Measurements from ENCODE around the gene PPP2R3B. TPM values are rescaled to one million over a fixed set of nuclear protein-coding genes. Genes with fewer than 3 reads are reported as not detected.
"Not testable (repeated sequence)": the region's sequence is repeated elsewhere in the genome, so short reads cannot be mapped to it uniquely, and the experiment has no call there.

PPP2R3B gene
- total RNA-seq, 1 experiment from 2014 or later, result 28.2 TPM

DNA sequence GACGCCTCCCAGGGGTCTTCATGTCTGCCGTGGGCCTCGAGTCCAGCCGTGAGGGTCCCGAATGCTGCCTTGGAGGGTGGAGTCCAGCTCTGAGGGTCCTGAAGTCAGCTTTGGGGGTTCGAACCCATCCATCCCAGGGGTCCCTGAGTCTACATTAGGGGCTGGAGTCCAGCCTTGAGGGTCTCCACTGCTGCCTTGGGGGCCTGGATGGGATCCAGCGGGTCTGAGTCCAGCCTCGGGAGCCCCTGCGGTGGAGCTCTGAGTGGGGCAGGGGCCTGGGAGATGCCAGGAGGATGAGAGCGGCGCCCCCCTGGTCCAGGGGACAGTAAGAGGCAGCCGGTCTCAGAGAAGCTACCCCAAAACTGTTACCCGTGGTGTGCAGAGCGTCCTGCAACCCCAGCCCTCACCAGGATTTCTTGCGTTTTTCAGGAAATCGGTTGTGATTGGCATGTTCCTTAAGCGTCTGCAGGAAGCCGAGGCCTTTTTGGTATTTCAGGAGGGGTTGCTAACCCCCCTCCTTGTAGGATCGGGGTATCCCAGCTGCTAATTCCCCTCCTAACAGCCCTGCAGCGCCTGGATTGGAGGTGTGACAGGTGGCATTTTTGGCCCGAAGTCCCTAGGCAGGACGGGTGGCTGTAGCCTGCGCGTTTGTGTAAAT is 66.5 kb downstream of the PPP2R3B start:
- no peak for DNase-seq (ENCODE audit: low spot score)

DNA sequence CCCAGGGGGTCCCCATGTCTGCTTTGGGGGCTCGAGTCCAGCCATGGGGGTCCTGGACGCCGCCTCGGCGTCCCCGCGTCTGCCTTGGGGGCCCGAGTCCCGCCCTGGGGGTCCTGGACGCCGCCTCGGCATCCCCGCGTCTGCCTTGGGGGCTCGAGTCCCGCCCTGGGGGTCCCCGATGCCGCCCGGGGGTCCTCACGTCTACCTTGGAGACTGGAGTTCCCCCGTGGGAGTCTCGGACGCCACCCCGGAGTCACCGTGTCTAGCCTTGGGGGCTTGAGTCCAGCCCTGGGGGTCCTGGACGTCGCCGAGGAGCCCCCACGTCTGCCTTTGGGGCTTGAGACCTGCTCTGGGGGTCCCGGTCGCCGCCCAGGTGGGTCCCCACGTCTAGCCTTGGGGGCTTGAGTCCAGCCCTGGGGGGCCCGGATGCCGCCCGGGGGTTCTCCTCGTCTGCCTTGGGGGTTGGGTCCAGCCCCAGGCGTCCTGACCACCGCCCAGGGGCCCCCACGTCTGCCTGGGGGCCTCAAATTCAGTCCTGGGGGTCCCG is 67.1 kb downstream of the PPP2R3B start:
- DNase-seq (ENCODE audit: low spot score), result no peak

DNA sequence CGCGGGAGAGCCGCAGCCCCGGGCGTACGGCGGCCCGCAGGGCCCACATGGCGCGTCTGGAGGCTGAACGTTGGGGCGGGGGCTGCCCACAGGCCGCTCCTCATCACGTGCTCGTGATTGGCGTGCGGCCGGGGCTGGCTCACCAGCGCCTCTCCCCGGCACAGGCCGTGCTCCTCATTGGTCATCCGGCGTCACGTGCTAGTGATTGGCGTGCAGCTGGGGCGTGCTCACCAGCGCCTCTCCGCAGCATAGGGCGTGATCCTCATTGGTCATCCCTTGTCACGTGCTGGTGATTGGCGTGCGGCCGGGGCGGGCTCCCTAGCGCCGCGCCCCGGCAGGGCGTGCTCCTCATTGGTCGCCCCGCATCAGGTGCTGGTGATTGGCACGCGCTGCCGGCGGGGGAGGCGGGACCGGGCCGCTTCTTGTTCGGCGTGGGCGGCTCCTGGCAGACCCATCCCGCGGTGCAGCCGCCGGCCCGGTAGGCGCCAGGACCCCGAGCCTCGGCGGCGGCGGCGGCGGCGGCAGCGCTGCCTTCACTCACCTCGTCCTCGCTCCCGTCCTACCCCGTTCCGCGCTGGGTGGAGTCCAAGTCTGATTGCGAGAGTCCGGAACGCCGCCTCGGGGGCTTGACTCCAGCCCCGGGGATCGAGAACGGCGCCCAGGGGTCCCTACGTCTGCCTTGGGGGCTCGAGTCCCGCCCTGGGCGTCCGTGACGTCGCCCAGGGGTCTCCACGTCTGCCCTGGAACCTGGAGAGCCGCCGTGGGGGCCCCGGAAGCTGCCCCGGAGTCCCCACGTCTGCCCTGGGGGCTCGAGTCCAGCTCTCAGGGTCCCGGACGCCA is 67.7 kb downstream of the PPP2R3B start, which contains the start of gene GTPBP6:
Gene GTPBP6 (minus strand): TSS at position 58 of the 840 bp plus-strand sequence. CDS start 9 bp downstream, at position 49.
- DNase-seq (ENCODE audit: low spot score), result peak; percentile 99

DNA sequence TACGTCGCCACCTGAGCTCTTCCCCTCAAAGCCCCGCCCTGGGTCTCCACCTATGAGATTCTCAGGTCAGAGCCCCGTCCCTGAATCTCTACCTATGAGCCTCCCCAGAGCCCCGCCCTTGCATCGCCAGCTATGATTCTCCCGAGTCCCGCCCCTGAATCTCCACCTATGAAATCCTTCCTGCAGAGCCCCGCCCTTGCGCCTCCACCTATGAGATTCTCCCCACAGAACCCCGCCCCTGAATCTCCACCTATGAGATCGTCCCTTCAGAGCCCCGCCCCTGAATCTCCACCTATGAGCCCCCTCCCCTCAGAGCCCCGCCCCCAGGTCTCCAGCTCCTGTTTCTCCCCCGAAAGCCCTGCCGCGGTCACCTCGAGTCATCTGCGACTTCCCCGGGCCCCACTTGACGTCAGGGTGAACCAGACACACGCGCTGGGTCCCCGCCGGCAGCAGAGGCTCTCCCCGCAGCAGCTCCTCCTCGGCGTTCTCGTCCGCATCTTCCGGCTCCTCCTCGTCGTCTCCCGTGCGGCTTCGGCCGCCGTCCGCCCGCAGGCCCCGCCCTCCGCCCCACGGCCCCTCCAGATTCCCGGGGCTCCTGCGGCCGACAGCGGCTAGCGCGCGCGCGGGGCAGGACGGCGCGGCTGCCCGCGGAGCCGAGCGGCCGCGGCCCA is 68.5 kb downstream of the PPP2R3B start:
- peak; percentile 99 for DNase-seq (ENCODE audit: low spot score)

DNA sequence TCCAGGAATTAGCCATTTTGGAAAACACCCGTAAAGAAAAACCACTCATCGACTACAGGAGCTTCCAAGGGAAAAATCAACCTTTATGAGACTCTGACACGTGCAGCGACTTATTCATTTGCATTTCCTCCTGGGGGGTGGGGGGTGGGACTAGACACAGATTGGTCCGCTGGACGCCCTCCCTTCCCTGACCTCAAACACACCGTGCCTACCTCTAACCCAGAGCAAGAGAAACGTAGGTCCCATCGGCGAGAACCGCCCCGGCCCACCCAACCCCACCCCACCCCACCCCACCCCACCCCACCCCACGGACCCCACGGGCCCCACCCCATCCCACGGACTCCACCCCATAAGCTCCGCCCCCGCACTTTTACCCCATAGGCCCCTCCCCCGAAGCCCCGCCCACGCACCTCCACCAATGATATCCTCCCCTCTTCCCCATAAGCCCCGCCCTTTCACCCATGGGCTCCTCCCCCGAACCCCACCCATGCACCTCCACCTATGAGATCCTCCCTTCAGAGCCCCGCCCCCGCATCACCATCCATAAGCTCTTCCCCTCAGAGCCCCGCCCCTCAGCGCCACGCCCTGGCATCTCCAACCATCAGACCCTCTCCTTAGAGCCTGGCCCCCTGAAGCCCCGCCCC is 69.2 kb downstream of the PPP2R3B start:
- DNase-seq (ENCODE audit: low spot score), result no peak

DNA sequence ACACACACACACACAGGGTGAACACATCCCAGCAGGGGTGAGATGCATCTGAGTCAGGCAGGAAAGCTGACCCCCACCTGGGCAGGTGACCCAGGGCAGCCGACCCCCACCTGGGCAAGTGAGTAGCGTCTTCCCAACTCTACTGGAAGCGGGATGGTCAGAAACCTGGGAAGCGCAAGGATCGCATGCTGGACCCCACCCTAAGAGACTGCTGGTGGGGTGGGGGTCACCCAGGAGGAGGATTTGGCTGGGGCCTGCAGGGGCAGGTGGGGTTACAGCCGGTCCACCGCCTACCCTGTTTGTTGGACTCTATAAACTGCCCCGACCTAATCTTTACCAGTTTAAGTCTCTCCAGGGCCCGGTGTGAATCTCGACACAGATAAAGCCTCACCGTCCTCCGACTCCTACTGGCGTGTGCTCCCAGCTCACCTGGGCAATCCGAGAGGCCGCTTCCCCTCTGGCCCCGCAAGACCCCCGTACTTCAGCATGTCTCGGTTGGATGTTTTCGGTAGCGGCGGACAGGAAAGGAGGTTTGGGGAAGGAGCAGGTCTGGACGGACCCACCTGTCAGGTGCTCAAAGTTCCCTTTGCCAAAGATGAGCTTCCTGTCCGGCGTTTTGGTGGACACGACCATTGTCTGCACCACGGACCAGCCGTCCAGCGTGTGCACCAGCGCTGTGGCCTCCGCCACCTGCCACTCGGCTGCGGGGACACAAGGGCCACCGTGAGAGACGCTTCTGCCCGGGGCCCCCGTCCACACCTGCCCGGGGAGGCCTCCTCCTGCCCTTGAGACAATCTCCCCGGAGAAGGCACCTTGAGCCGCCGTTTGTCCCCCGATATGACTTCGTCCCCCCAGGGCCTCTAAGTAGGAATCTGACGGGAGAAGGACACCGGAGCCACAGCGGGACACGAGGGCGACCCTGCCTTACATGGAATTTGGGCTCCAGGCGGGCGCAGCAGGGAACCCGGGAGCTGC is 70.1 kb downstream of the PPP2R3B start:
- no peak for DNase-seq (ENCODE audit: low spot score)

DNA sequence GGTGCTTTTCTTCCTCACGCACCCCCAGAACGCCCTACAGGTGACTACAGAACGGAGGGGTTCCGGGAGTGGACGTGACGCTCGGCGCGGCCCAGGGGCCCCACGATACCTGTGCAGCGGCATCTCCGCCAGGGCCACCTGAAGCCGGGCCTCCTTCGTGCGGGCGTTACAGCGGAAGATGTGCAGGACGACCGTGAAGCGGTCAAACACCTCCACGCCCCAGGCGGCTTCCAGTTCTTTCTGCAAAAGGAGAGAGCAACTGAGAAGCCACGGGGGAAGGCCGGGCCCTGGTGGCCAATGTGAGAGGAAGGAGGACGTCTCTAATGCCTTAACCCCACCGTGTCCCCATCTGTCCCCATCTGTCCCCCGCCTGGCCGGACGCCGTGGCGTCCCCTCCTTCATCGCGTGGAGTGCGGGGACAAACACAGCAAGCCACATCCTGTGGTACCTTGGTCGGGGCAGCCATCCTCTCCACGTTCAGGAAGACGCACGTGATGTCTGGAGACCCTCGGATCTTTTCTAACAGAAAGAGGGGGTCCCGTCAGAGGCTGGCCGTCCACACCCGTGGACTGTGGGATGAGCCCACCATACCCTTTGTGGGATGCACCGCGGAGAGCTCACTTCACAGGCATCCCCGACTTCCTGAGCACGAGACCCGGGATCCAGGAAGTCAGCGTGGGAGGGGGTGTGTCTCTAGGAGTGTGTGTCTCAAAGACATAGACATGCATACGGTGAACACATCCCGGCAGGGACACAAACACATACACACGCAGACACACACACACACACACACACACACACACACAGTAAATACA is 71.7 kb downstream of the PPP2R3B start:
- DNase-seq (ENCODE audit: low spot score), result no peak

DNA sequence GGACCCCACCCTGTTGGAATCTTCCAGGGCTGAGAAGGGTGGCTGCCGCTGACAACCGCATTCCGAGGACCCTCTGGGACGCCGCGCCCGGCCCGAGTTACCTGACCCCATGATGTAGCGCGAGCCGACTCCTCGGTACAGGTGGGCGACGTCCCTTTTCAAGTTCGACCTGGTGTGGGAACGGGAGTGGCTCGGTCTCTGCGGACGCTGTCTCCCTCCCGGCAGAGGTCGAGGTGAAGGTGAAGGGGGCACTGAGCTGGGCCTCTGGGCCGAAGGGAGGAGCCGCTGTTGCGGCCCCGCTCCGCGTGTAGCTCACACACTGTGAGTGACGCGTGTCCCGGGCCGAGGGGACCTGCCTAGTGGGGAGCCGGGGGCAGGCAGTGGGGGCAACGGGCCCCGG is 72.7 kb downstream of the PPP2R3B start:
- DNase-seq (ENCODE audit: low spot score), result no peak

DNA sequence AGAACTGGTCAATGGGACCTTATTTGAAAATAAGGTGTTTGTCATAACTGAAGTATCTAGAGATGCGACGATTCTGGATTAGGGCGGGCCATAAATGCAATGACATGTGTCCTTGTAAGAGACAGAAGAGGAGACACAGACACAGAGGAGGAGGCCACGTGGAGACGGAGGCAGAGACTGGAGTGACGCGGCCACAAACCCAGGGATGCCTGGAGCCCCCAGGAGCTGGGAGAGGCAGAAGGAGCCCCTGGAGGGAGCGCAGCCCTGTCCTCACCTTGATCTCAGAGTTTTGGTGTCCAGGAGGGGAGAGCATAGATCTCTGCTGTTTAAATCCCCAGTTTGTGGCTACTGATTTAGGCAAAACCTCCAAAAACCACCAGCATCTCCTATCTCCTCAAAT is 73.2 kb downstream of the PPP2R3B start:
- DNase-seq (ENCODE audit: low spot score), result no peak

DNA sequence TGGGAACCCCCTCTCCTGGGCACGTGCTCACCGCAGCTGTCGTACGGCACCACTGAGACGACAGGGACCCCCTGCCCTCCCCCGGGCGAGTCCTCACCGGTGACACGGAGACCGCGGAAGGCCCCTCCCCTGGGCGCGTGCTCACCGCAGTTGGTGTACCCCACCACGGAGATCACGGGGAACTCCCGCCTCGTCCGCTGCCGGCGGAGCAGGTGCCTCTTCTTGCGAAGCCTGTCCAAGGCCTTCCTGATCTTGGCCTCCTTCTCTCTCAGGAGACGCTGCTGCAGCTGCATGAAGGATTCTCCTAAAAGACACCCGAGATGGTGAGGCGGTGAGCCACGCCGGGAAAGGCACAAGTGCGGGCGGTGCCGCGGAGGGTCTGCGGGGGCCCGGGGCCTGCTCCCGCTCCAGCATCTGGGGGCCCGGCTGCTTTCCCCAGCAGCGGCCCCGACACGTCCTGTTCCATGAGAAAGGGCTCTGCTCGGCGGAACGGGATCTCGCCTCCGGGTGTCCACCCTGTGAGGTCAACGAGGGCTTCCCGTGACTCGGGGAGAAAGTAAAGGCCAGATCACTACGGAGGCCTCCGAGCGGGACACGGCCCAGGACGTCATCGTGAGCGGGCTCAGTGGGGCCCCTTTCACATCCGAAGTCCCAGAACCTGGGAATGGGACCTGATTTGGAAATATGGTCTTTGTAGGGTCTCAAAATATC is 73.9 kb downstream of the PPP2R3B start:
- DNase-seq (ENCODE audit: low spot score), result no peak

DNA sequence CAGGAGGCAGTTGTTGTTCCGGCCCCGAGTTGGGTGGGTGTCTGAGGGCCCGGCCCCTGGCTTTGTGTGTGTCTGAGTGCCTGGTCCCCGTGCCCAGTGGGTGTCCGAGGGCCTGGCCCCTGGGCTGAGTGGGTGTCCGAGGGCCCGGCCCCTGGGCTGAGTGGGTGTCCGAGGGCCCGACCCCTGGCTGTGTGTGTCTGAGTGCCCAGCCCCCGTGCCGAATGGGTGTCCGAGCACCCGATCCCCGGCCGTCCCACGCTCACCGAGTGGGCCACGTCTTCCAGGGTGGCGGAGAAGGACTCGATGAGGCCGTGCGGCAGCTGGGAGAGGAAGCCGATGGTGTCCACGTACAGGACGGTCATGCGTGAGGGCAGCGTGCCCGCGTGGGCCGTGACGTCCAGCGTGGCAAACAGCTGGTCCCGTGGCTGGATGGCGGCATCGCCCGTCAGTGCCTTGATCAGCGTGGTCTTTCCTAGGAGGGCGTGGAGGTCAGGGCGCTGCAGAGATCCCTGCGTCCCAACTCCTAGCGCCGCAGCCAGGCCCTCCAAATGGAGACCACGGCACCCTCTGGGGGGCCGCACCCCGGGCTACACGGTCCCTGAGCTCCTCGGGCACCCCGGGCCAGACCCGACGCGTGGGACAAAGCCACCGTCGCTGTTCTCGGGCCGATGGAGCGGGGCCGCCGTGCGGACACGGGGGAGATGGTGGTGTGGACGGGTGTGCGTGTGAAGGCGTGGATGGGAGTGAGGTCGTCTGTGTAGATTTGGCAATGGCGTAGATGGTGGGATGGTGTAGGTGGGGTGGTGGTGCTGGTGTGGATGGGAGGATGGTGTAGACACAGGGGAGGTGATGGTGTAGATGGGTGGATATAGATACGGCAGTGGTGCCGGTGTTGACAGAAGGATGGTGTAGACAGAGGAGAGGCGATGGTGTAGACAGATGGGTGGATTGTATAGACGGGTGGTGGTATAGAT is 75.3 kb downstream of the PPP2R3B start:
- DNase-seq (ENCODE audit: low spot score), result no peak

DNA sequence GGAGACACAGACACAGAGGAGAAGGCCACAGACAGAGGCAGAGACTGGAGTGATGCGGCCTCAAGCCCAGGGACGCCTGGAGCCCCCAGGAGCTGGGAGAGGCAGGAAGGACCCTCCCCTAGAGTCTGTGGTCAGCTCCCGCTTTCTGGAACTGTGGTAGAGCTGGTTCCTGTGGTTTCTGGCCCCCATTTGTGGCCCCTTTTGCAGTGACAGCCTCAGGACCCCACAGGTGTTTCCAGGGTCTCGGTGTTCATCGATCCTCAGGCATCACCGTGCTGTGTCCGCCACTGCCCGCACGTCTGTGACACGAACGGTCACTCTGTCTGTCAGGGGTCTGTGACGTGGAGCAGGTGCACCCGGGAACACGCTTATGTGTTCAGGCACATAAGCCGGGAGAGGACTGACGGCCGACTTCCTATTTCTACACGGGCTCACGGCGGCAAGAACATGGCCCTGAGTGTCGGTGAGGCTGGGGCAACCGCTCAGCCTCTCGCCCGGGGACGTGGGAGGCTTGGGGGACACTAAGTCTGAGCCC is 76.0 kb downstream of the PPP2R3B start:
- no peak for DNase-seq (ENCODE audit: low spot score)

DNA sequence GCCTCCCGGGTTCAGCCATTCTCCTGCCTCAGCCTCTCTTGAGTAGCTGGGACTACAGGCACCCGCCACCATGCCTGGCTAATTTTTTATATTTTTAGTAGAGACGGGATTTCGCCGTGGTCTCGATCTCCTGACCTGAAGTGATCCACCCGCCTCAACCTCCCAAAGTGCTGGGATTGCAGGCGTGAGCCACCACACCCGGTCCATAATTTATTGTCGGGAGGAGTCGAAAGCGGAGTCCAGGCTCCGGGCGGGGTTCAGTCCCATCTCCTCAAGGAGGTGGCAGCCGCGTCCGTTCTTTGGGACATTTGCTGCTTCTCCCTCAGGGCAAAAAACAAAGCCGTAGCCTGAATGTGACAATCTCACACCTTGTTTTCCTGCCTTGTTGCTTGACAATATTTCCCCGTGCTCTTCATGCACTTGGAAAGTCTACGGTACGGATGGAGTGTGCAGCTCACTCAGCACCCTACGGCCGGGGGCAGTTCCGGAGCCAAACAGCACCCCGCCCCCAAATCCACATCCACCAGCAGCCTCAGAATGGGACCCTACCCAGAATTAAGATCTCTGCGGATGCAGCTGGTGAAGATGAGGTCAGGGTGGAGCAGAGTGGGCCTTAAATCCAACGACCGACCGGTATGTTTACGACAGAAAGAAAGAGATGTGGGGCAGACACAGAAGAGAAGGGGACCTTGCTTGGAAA is 77.7 kb downstream of the PPP2R3B start:
- no peak for DNase-seq (ENCODE audit: low spot score)

DNA sequence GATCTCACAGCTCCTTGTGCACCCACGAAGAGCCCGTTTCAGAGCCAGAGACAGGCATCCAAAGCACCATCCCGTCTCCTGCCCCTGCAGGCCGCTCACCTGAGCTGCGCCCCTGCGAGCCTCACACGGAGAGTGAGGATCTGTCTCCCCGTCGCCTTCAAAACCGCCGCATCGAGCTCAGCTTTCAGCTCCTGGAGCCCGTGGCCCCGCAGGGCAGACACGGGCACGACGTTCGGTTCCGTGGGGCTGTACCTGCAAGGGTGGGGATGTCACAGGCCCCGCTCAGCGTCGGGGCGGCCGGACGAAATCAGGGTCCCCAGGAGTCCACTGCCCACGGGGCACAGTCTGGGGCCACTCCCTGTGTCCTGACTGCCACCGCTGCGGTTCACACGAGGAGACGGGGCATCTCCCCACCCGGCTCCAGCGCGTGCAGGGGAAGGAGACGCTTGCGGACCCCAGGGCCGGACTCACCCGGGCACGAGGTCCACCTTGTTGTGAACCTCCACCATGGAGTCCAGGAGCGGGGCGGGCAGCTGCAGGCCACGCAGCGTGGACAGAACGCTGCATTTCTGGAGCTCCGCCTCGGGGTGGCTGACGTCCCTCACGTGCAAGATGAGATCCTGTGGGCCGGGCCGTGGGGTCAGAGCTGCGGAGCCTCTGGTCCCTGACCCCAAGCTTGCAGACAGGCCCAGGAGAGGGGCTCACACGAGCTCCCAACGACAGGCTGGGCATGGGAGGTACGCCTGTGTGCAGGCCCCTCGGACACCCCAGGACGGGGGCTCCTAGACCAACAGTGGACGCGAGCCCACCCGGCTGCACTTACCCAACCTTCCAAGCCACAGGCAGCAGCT is 79.2 kb downstream of the PPP2R3B start:
- no peak for DNase-seq (ENCODE audit: low spot score)

DNA sequence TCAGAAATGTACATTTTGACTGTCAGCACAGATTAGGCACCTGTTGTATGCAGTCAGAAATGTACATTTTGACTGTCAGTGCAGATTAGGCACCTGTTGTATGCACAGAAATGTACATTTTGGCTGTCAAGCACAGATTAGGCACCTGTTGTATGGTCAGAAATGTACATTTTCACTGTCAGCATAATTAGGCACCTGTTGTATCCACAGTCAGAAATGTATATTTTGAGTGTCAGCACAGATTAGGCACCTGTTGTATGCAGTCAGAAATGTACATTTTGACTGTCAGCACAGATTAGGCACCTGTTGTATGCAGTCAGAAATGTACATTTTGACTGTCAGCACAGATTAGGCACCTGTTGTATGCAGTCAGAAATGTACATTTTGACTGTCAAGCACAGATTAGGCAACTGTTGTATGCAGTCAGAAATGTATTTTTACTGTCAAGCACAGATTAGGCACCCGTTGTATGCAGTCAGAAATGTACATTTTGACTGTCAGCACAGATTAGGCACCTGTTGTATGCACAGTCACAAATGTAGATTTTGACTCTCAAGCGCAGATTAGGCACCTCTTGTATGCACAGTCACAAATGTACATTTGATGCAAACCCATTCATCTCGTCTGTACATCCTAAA is 80.0 kb downstream of the PPP2R3B start:
- not testable (repeated sequence) for DNase-seq (ENCODE audit: low spot score)
